Right lobe of liver (tissue), 6 donors: Measurements from ENCODE around the gene CCNA1. TPM values are rescaled to one million over a fixed set of nuclear protein-coding genes. Genes with fewer than 3 reads are reported as not detected.
A peak's percentile ranks its signal among the peaks of the same experiment; 100 is the strongest.

Experiments used
- ATAC-seq, 4 donors: fragments of 200-7000 bp; cut with Tn5 transposase; one replicate each; pipeline ENCODE4 v1.9.1; 2020; ENCODE audit warnings: mild to moderate bottlenecking in 4 of 4, moderate library complexity in 4 of 4
- DNase-seq, 3 donors: peaks; one replicate each; pipeline ENCODE4 v3.0.0-alpha.2; 2020
- H3K27ac ChIP-seq, 3 donors: fragments of 200-600 bp; one replicate each; pipeline ENCODE4 v1.8.0; 2022
- H3K27me3 ChIP-seq, 2 donors: fragments of 200-600 bp; one replicate each; pipeline ENCODE4 v1.8.0; 2022
- H3K36me3 ChIP-seq, 4 donors: fragments of 200-600 bp; sonication (generic) in 1 of 4; one replicate each; pipeline versions ENCODE4 v1.5.1 to v1.8.0; 2017 to 2022; ENCODE audit warnings: control low read depth in 1 of 4
- H3K4me1 ChIP-seq, 4 donors: fragments of 200-600 bp; sonication (generic) in 1 of 4; one replicate each; pipeline versions ENCODE4 v1.5.1 to v1.8.0; 2017 to 2022; ENCODE audit warnings: control low read depth in 1 of 4
- H3K4me3 ChIP-seq, 3 donors: fragments of 200-600 bp; one replicate each; pipeline ENCODE4 v1.8.0; 2022
- H3K9me3 ChIP-seq, 4 donors: fragments of 200-600 bp; sonication (generic) in 1 of 4; one replicate each; pipeline versions ENCODE4 v1.5.1 to v1.8.0; 2017 to 2022; ENCODE audit warnings: control low read depth in 1 of 4
- POLR2A ChIP-seq: fragments of 450-650 bp; IDR thresholded peaks from one replicate; pipeline ENCODE4 v1.6.1; 2017; ENCODE audit warnings: antibody characterized with exemption, mild to moderate bottlenecking
- WGBS: methylation state at CpG from one replicate; pipeline ENCODE4 v1.1.6; 2018; ENCODE audit warnings: low coverage, low lambda C conversion rate; ENCODE audit not compliant: insufficient coverage; ENCODE audit errors: missing lambda C conversion rate; 5-methylcytosine and 5-hydroxymethylcytosine counted together
- intact Hi-C, 2 donors: fragments of 100-400 bp; cut with DNase I; formaldehyde crosslinking; loops; one replicate each; pipeline versions ENCODE4 v1.11.2 to v1.14.1; 2022
- total RNA-seq, 6 experiments: library from RNA; depleted of rRNA in 2 of 6; stranded (reverse); fragments of >200 nt in 2 of 6; fragmentation: NEBNext Ultra II Directional in 3 of 6; extraction: Animal tissue kit (Norgen Biotek cat#: 25700) in 3 of 6; gene quantifications; one replicate each; pipeline versions ENCODE4 v1.1.0 to v1.2.4, GENCODE V29; 2016 to 2023
- TF ChIP-seq, protein P1 (sequence below), 4 donors: fragments of 200-600 bp in 3 of 4; fragments of 450-650 bp in 1 of 4; IDR thresholded peaks; one replicate each; pipeline versions ENCODE4 v1.5.1 to v1.8.0; 2016 to 2022; ENCODE audit warnings: antibody characterized with exemption in 4 of 4, mild to moderate bottlenecking in 2 of 4
- donor health status: DM: no; HTN: yes; CAD: no.
- donor health status: DM: no; HTN: no; CAD: no.
- donor health status: DM: no; HTN: no; CAD: no.
- donor health status: DM: no; HTN: yes; CAD: no.
- donor health status: DM: no; HTN: yes; CAD: no.

CCNA1 gene
- total RNA-seq, 6 experiments from 2014 or later: 0.15 TPM; not detected in 5

DNA sequence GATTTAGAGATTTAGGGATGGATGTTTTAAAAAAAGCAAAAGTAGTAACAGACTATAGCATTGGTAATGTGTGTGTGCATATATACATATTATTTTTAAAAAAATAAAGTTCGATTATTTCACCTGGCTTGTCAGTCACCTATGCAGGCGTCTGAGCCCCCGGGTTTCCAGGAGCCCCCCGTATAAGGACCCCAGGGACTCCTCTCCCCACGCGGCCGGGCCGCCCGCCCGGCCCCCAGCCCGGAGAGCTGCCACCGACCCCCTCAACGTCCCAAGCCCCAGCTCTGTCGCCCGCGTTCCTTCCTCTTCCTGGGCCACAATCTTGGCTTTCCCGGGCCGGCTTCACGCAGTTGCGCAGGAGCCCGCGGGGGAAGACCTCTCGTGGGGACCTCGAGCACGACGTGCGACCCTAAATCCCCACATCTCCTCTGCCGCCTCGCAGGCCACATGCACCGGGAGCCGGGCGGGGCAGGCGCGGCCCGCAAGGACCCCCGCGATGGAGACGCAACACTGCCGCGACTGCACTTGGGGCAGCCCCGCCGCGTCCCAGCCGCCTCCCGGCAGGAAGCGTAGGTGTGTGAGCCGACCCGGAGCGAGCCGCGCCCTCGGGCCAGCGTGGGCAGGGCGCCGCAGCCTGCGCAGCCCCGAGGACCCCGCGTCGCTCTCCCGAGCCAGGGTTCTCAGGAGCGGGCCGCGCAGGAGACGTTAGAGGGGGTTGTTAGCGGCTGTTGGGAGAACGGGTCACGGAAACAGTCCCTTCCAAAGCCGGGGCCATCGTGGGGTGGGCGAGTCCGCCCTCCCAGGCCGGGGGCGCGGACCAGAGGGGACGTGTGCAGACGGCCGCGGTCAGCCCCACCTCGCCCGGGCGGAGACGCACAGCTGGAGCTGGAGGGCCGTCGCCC is 840 bp upstream of the CCNA1 start:
- no peaks in the 10 kb centered on the region for H3K36me3 ChIP-seq
- H3K9me3 ChIP-seq: no peaks in the 10 kb centered on the region
- H3K4me3 ChIP-seq: peak overlapping the region in 2 of 3 donors; percentile 2 to 31
- TF ChIP-seq POLR2A: no peak
- TF ChIP-seq, protein P1, sequence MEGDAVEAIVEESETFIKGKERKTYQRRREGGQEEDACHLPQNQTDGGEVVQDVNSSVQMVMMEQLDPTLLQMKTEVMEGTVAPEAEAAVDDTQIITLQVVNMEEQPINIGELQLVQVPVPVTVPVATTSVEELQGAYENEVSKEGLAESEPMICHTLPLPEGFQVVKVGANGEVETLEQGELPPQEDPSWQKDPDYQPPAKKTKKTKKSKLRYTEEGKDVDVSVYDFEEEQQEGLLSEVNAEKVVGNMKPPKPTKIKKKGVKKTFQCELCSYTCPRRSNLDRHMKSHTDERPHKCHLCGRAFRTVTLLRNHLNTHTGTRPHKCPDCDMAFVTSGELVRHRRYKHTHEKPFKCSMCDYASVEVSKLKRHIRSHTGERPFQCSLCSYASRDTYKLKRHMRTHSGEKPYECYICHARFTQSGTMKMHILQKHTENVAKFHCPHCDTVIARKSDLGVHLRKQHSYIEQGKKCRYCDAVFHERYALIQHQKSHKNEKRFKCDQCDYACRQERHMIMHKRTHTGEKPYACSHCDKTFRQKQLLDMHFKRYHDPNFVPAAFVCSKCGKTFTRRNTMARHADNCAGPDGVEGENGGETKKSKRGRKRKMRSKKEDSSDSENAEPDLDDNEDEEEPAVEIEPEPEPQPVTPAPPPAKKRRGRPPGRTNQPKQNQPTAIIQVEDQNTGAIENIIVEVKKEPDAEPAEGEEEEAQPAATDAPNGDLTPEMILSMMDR (IDR thresholded peaks at IDR 0.05): no peak
- H3K27ac ChIP-seq: no peak overlapping the region
- intact Hi-C loops: no loop called here
- DNase-seq (no peak), ATAC-seq (peak in 3 of 4 donors; percentile 22 to 37 (median 30))
- 1% methylated on average over 33 of the region's 85 CpGs for WGBS
- peaks cover 7 to 11% of the 10 kb centered on the region in 2 donors for H3K27me3 ChIP-seq
- H3K4me1 ChIP-seq: peaks cover 0 to 10% (median 0%) of the 10 kb centered on the region in 4 donors

DNA sequence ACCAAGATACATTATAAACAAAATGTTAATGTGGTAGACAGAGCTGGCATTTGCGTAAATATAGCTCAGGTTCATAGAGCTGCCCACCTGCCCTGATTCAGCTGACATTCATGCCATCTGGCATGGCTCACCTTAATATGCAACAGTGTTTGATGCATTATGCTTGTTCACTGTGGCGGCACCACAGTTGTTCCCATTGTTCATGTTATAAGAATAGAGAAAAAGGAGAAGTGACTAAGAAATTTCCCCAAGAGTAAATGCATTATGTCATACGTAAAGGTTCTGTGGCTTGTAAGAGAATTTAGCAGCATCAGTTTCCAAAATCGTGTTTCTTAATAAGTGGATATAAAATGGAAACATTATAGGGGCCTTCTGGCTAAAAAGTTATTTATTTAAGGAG is 4.5 kb downstream of the CCNA1 start:
- Histone ChIP-seq H3K4me3 (no peak overlapping the region), H3K9me3 (no peaks in the 10 kb centered on the region), H3K36me3 (no peaks in the 10 kb centered on the region), H3K27ac (no peak overlapping the region), H3K4me1 (peaks cover 0 to 2% (median 0%) of the 10 kb centered on the region in 4 donors), H3K27me3 (peaks cover 3% of the 10 kb centered on the region in 2 donors)
- intact Hi-C loops: no loop called here
- DNase-seq (no peak), ATAC-seq (no peak)
- WGBS: 35% methylated on average over 4 of the region's 4 CpGs
- no peak for TF ChIP-seq POLR2A
- TF ChIP-seq, protein P1 (IDR thresholded peaks at IDR 0.05): no peak

DNA sequence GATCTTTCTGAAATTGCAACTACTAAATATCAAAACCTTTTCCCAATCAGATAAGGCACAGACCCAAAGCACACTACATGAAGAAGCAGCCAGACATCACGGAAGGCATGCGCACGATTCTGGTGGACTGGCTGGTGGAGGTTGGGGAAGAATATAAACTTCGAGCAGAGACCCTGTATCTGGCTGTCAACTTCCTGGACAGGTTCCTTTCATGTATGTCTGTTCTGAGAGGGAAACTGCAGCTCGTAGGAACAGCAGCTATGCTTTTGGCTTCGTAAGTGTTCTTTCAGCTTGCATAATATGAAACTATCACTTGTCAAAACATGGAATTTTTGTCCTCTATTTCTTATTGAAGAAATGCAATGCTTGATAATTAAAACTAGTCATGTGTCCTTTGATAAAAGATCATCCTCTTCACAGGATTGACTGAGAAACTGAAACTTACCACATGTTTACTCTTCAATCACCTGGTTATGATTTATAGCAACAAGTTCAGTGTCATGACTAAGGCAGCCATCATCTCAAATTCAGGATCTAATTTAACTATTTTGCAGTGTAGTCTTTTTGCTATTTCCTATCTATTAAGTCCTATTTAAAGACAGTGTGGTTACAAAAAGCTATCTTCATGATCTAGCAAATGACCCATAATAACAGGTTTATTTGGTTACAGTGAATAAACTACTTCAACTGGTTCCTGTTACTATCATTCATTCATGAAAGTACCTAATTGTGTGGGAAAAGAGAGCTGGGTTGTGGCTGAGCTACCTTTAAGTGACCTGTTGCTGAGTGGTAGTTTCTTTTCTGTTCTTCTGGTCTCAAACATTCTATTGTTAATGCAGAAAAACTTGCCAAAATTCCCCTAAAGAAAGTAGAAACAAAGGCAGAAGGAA is 6.5 kb downstream of the CCNA1 start:
- Histone ChIP-seq H3K4me1 (no peaks in the 10 kb centered on the region), H3K27ac (no peak overlapping the region), H3K27me3 (no peaks in the 10 kb centered on the region), H3K4me3 (no peak overlapping the region), H3K9me3 (no peaks in the 10 kb centered on the region), H3K36me3 (no peaks in the 10 kb centered on the region)
- DNase-seq: no peak
- no peak for TF ChIP-seq POLR2A
- 48% methylated on average over 6 of the region's 6 CpGs for WGBS
- intact Hi-C loops: no loop called here
- no peak for ATAC-seq

DNA sequence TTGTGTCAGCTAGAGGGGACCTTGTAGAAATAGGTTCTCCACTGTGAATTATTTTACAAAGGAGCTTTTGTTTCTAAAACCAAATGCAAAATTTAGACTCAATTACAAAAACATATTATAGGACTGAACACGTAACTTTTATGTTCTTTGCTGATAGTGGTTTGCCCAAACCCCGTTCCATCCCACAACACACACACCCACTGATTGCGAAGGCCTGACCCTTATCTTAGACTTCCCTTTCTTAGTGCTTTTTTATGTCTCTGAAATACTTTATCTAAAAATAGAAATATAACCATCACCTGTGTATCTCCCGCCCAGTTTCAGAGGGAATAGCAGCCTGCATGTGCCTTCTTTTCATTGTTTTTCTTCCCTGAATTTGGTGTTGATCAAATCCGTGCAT is 13.0 kb downstream of the CCNA1 start:
- DNase-seq: no peak
- WGBS: 40% methylated on average over 5 of the region's 5 CpGs

More for the DNA sequence above, 13.0 kb downstream of the CCNA1 start:
- H3K36me3 ChIP-seq: no peaks in the 10 kb centered on the region
- H3K4me3 ChIP-seq: no peak overlapping the region
- H3K27me3 ChIP-seq: no peaks in the 10 kb centered on the region
- TF ChIP-seq, protein P1 (IDR thresholded peaks at IDR 0.05): no peak
- TF ChIP-seq POLR2A: no peak
- H3K4me1 ChIP-seq: no peaks in the 10 kb centered on the region
- ATAC-seq: no peak
- no peak overlapping the region for H3K27ac ChIP-seq
- no peaks in the 10 kb centered on the region for H3K9me3 ChIP-seq
- intact Hi-C loops: no loop called here
